ENCODE results near the gene PRRT2. TPM values are rescaled to one million over a fixed set of nuclear protein-coding genes. Genes with fewer than 3 reads are reported as not detected.

The PRRT2 gene
- total RNA-seq (2022; extraction: Qiagen RNA extraction) = 0.26 to 0.52 TPM (median 0.31 TPM) in 5 replicates

GRCh38 chr16:29811896-29812665 is at the start of gene PRRT2:
Gene PRRT2 (plus strand): TSS chr16:29812193. CDS start chr16:29813055, 862 bp downstream.

DNA sequence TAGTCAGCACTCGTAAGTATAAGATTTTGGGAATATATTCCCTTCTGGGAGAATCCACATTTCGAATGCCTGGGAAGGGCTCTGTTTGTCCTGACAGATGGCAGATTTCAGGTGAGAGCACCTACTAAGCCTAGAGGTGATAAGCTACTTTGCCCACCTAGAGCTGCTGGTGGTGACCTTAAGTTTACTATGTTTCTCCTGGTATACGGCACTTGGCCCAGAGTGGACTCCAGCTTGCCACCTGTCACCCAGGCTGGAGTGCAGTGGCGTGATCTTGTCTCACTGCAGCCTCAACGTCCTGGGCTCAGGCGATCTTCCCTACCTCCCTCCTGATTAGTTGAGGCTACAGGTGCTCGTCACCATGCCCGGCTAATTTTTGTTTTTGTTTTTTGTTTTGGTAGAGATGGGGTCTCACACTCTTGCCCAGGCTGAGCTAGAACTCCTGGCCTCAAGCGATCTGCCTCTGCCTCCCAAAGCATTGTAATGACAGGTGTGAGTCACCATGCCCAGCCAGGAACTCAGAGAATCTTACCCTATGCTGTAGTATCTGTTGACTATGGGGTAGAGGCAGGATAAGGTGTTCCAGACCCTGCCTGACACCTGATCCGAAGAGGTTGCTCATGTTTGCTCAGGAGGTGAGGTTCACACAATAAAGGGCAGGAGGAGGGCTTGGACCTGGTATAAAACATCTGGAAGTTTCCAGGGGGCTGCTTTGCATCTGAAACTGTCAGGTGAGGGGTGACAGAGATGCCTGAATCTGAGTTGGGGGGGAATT is 34.2 kb upstream of the PRRT2 start, which contains the start of gene ZG16:
ZG16 (plus strand) TSS at position 681 of the 775 bp plus-strand sequence. CDS start 1,011 bp downstream, outside the sequence.

DNA sequence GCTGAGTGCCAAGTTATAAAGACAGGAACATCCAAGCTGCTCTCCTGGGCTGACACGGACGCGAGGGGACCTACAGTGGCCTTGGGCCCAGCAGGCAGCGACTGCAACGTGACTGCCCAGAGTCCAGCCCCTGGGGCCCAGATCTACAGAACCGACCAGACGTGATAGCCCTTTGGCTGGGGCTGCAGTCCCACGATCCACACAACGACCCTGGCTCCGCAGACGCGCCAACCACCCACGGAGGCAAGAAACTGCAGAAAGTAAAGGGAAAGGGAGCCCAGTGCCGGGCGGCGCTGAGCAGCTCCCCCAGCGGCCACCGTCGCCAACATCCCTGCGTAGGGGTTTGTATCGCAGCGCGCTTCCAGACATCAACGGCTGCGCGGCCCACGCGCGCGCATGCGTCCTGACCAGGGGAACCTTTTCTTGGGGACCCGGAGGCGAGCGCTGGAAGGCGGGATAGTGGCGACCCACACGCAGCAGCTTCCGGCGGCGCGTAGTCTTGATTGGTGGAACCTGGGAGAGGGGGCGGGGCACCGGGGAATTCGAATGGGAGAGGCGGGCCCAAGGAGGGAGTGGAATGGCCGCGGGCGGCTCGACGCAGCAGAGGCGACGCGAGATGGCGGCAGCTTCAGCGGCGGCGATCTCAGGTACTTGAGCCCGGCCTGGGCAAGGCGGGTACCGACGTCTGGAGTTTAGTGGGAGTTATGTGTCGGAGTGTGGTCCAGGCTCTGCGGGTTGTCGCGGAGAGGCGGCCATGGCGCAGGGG is 21.6 kb upstream of the PRRT2 start, which contains the start of gene KIF22:
KIF22 (plus strand) TSS at position 569 of the 766 bp plus-strand sequence; CDS start at position 578, 9 bp downstream.

DNA sequence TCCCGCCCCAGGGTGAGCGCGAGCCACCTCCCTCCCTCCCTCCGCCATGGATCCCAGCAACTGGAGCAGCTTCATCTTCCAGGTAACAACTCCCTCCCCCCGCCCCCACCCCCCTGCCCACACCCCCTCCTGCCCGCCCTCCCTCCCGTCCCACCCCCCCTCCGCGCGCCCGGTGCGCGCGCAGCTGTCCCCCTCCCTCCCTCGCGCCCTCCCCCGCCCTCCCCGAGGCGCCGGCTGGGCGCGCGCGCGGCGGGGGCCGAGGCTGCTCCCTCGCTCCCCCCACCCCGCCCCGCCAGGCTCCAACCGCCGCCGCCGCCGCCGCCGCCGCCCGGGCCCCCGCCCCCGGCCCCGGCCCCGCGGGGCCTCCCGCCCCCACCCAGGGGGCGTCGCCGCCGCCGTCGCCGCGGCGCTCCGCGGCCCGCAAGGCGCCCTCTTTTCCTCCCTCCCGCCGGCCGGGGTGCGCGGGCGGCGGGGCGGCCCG is 5.9 kb upstream of the PRRT2 start, which contains the start of gene MAZ:
MAZ (plus strand) TSS at position 431 of the 481 bp plus-strand sequence. CDS start 173 bp downstream, outside the sequence.

DNA sequence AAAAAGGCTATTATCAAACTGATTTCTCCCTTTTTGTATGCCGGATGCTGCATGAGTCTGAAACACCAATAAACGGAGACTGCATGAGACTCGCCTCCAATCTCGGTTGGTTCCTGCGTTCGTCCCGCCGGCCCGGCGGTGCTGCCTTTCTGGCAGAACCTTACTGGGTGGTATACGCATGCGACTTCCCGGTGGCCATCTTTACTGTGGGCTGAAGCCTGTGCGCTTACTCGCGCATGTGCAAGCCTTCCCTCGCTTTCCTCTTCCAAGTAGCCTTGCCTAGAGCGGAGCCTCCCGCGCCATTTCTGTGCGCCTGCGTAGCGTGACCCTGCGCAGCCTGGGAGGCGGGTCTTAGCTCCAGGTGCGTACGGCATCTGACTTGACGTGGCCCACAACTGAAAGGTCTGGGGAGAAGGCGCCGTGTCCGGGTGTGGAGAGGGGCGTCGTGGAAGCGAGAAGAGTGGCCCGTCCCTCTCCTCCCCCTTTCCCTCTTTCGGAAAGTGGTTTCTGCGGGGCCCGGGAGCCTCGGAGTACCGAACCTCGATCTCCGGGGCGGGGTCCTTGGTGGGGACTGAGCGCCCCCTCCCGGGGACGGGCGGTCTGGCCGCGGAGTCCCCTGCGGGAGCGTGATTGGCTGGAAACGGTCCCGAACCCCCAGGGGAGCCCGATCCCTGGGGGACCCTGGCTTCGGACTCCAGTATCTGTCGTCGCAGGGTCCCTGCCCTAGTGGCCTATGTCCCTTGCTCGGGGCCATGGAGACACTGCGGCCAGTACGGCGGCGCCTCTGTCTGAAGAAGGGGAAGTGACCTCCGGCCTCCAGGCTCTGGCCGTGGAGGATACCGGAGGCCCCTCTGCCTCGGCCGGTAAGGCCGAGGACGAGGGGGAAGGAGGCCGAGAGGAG is 4.0 kb downstream of the PRRT2 start, which contains the start of gene PAGR1:
PAGR1 (plus strand) TSS at position 360 of the 901 bp plus-strand sequence; CDS start at position 734, 374 bp downstream.

DNA sequence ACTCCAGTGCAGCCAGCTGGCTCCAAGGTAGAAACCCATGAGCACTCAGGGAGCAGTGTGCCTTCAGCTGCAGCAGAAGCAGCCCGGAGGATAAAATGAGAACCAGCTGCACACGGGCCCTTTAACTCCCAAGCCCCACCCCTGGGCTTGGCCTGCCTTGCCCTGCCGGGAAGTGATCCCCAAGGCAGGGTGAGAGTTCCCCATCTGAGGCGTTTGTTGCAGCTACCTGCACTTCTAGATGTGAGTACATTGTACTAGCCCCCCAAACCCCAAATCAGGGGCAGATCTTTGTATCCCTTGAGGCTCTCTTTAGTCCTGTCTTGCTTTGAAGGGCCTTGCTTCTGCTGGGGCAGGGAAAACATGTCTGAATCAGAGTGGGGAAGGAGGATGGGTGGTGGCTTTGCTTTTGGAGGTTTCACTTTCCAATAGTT is 8.3 kb downstream of the PRRT2 start, which contains the start of gene MVP:
MVP (plus strand) TSS at position 192 of the 431 bp plus-strand sequence. CDS start 10,088 bp downstream, outside the sequence.

GRCh38 chr16:29862884-29863668 is 51.1 kb downstream of the PRRT2 start, which contains the start of gene CDIPT:
Gene CDIPT (minus strand): TSS chr16:29863226. CDS start chr16:29862857, 369 bp downstream.

Other genes with a start within 250 kb of the PRRT2 start
- 0.02 TPM in 1 of 5 replicates, not detected in the others for gene SPN, start 148.9 kb upstream of the PRRT2 start, total RNA-seq (2022; extraction: Qiagen RNA extraction)
- gene QPRT, start 133.0 kb upstream of the PRRT2 start, total RNA-seq (2022; extraction: Qiagen RNA extraction) = 0.53 to 0.90 TPM (median 0.87 TPM) in 5 replicates
- gene C16orf54, start 66.2 kb upstream of the PRRT2 start, total RNA-seq (2022; extraction: Qiagen RNA extraction) = not detected in 5 replicates
- not detected in 5 replicates for gene ZG16, start 33.9 kb upstream of the PRRT2 start, total RNA-seq (2022; extraction: Qiagen RNA extraction)
- 86.4 to 92.6 TPM (median 90.5 TPM) in 5 replicates for gene KIF22, start 21.4 kb upstream of the PRRT2 start, total RNA-seq (2022; extraction: Qiagen RNA extraction)
- 160 to 170 TPM (median 168 TPM) in 5 replicates for gene MAZ, start 5.7 kb upstream of the PRRT2 start, total RNA-seq (2022; extraction: Qiagen RNA extraction)
- gene PAGR1, start 4.0 kb downstream of the PRRT2 start, total RNA-seq (2022; extraction: Qiagen RNA extraction) = 38.6 to 43.2 TPM (median 40.7 TPM) in 5 replicates
- 131 to 146 TPM (median 140 TPM) in 5 replicates for gene MVP, start 8.3 kb downstream of the PRRT2 start, total RNA-seq (2022; extraction: Qiagen RNA extraction)
- gene CDIPT, start 51.0 kb downstream of the PRRT2 start, total RNA-seq (2022; extraction: Qiagen RNA extraction) = 67.9 to 92.6 TPM (median 87.4 TPM) in 5 replicates
- gene SEZ6L2, start 87.4 kb downstream of the PRRT2 start, total RNA-seq (2022; extraction: Qiagen RNA extraction) = 18.2 to 22.4 TPM (median 20.4 TPM) in 5 replicates
- 15.8 to 26.9 TPM (median 23.3 TPM) in 5 replicates for gene ASPHD1, start 88.3 kb downstream of the PRRT2 start, total RNA-seq (2022; extraction: Qiagen RNA extraction)
- 12.0 to 15.5 TPM (median 13.9 TPM) in 5 replicates for gene KCTD13, start 114.0 kb downstream of the PRRT2 start, total RNA-seq (2022; extraction: Qiagen RNA extraction)
- 83.5 to 102 TPM (median 96.1 TPM) in 5 replicates for gene TMEM219, start 149.9 kb downstream of the PRRT2 start, total RNA-seq (2022; extraction: Qiagen RNA extraction)
- gene TAOK2, start 161.7 kb downstream of the PRRT2 start, total RNA-seq (2022; extraction: Qiagen RNA extraction) = 28.0 to 31.9 TPM (median 30.9 TPM) in 5 replicates
- gene HIRIP3, start 183.4 kb downstream of the PRRT2 start, total RNA-seq (2022; extraction: Qiagen RNA extraction) = 14.5 to 17.7 TPM (median 15.5 TPM) in 5 replicates
- gene INO80E, start 184.0 kb downstream of the PRRT2 start, total RNA-seq (2022; extraction: Qiagen RNA extraction) = 94.8 to 122 TPM (median 102 TPM) in 5 replicates
- 1.5 to 2.5 TPM (median 2.0 TPM) in 5 replicates for gene DOC2A, start 198.8 kb downstream of the PRRT2 start, total RNA-seq (2022; extraction: Qiagen RNA extraction)
- not detected in 5 replicates for gene C16orf92, start 211.0 kb downstream of the PRRT2 start, total RNA-seq (2022; extraction: Qiagen RNA extraction)
- gene TLCD3B, start 219.1 kb downstream of the PRRT2 start, total RNA-seq (2022; extraction: Qiagen RNA extraction) = 0.18 to 0.43 TPM (median 0.32 TPM) in 5 replicates

All from A549 treated with Hydrocortisone at 1 μM for 4 hours (cell line).